B cell (primary cell): ENCODE measurements around the gene ABCB10.

ENCODE experiments used
- CTCF ChIP-seq: fragments of 200-600 bp; IDR thresholded peaks from one replicate; pipeline ENCODE4 v1.8.0; 2022; ENCODE audit warnings: antibody characterized with exemption, mild to moderate bottlenecking
- EZH2 ChIP-seq: IDR thresholded peaks from 2 replicates; pipeline ENCODE4 v1.6.1; 2012; ENCODE audit warnings: borderline replicate concordance, low read depth, mild to moderate bottlenecking, moderate library complexity, low read length; ENCODE audit not compliant: insufficient read depth, poor library complexity, severe bottlenecking

- TF ChIP-seq CTCF (no peak), EZH2 (no peak)
These were observed 79.7 kb downstream of the ABCB10 start for GRCh38 chr1:229478852-229479251.
